GM12864 (cell line): ENCODE results near the gene PRDX6.

Source experiments
- DNase-seq: peaks from one replicate; pipeline ENCODE4 v3.0.0-alpha.2; 2011; ENCODE audit warnings: low read depth
- H3K4me3 ChIP-seq: 2 replicates; pipeline ENCODE4 v1.5.1; 2011; ENCODE audit warnings: mild to moderate bottlenecking, low read depth, low read length, control low read depth
- CTCF ChIP-seq: IDR thresholded peaks from 2 replicates; pipeline ENCODE4 v1.5.1; 2011; ENCODE audit warnings: low read depth, mild to moderate bottlenecking, moderate library complexity, low read length, control low read depth, inconsistent platforms; ENCODE audit errors: missing control alignments

The PRDX6 gene

GRCh38 chr1:173495609-173496267 lies 18.6 kb downstream of the PRDX6 start:
- H3K4me3 ChIP-seq, result no peak overlapping the region
- DNase-seq, result no peak
- TF ChIP-seq CTCF, result no peak

- DNase-seq, result no peak
- no peak for TF ChIP-seq CTCF
- H3K4me3 ChIP-seq, result no peak overlapping the region
Observed at GRCh38 chr1:173496757-173497320, 19.7 kb downstream of the PRDX6 start.

GRCh38 chr1:173499729-173500128 lies 22.6 kb downstream of the PRDX6 start:
- H3K4me3 ChIP-seq, result no peak overlapping the region
- no peak for TF ChIP-seq CTCF
- DNase-seq, result no peak

GRCh38 chr1:173502104-173502503 lies 25.0 kb downstream of the PRDX6 start:
- H3K4me3 ChIP-seq, result no peak overlapping the region
- no peak for DNase-seq
- no peak for TF ChIP-seq CTCF

- no peak for TF ChIP-seq CTCF
- DNase-seq, result no peak
- H3K4me3 ChIP-seq, result no peak overlapping the region
Observed at GRCh38 chr1:173503391-173503790, 26.3 kb downstream of the PRDX6 start.

- no peak overlapping the region for H3K4me3 ChIP-seq
- no peak for DNase-seq
- no peak for TF ChIP-seq CTCF
Observed at GRCh38 chr1:173504268-173504667, 27.1 kb downstream of the PRDX6 start.

- no peak overlapping the region for H3K4me3 ChIP-seq
- no peak for DNase-seq
- no peak for TF ChIP-seq CTCF
Observed at GRCh38 chr1:173505391-173505790, 28.3 kb downstream of the PRDX6 start.
